HEK293T (cell line): Measurements from ENCODE around the gene LIX1L.
"Not testable (repeated sequence)": the region's sequence is repeated elsewhere in the genome, so short reads cannot be mapped to it uniquely, and the experiment has no call there.

Experiments used
- CTCF ChIA-PET: fragments of 350-600 bp; formaldehyde crosslinking; extraction: SDS; loops from one replicate; lab custom pipeline; 2021; ENCODE audit warnings: antibody characterized with exemption, inconsistent platforms; lab: Yijun Ruan, JAX
- POLR2A ChIA-PET: fragments of 350-600 bp; formaldehyde crosslinking; extraction: SDS; loops from one replicate; lab custom pipeline; 2020; ENCODE audit warnings: antibody characterized with exemption, inconsistent platforms; lab: Yijun Ruan, JAX
- DNase-seq: peaks from one replicate; pipeline ENCODE4 v3.0.0; 2012; ENCODE audit warnings: mixed read lengths; ENCODE audit errors: extremely low spot score
- ARNT ChIP-seq: fragments of 450-650 bp; IDR thresholded peaks from 2 replicates; pipeline ENCODE4 v1.6.1; 2017; ENCODE audit warnings: mild to moderate bottlenecking
- BHLHE40 ChIP-seq: fragments of 450-650 bp; IDR thresholded peaks from 2 replicates; pipeline ENCODE4 v1.6.1; 2016; ENCODE audit warnings: mild to moderate bottlenecking, moderate library complexity, borderline replicate concordance
- CTBP1 ChIP-seq: fragments of 450-650 bp; IDR thresholded peaks from 2 replicates; pipeline ENCODE4 v1.6.1; 2016; ENCODE audit warnings: borderline replicate concordance
- ELF4 ChIP-seq: fragments of 450-650 bp; IDR thresholded peaks from 2 replicates; pipeline ENCODE4 v1.6.1; 2017; ENCODE audit warnings: antibody characterized with exemption
- FOXA1 ChIP-seq: fragments of 450-650 bp; IDR thresholded peaks from 2 replicates; pipeline ENCODE4 v1.6.1; 2016; ENCODE audit warnings: mild to moderate bottlenecking
- FOXK2 ChIP-seq: fragments of 450-650 bp; IDR thresholded peaks from 2 replicates; pipeline ENCODE4 v1.6.1; 2016; ENCODE audit warnings: mild to moderate bottlenecking
- FOXM1 ChIP-seq: fragments of 450-650 bp; IDR thresholded peaks from 2 replicates; pipeline ENCODE4 v1.6.1; 2017; ENCODE audit warnings: mild to moderate bottlenecking, borderline replicate concordance
- HDGF ChIP-seq: fragments of 450-650 bp; IDR thresholded peaks from 2 replicates; pipeline ENCODE4 v1.6.1; 2017; ENCODE audit warnings: antibody characterized with exemption, borderline replicate concordance
- L3MBTL2 ChIP-seq: fragments of 450-650 bp; conservative IDR thresholded peaks from 2 replicates; pipeline ENCODE4 v1.6.1; 2016; ENCODE audit warnings: mild to moderate bottlenecking
- LEF1 ChIP-seq: fragments of 450-650 bp; IDR thresholded peaks from 2 replicates; pipeline ENCODE4 v1.6.1; 2017; ENCODE audit warnings: mild to moderate bottlenecking, borderline replicate concordance
- NFRKB ChIP-seq: fragments of 450-650 bp; IDR thresholded peaks from 2 replicates; pipeline ENCODE4 v1.6.1; 2016; ENCODE audit warnings: mild to moderate bottlenecking, moderate library complexity
- PKNOX1 ChIP-seq: fragments of 450-650 bp; IDR thresholded peaks from 2 replicates; pipeline ENCODE4 v1.6.1; 2016
- SP1 ChIP-seq: fragments of 450-650 bp; IDR thresholded peaks from 2 replicates; pipeline ENCODE4 v1.6.1; 2017
- SUZ12 ChIP-seq: fragments of 450-650 bp; IDR thresholded peaks from 2 replicates; pipeline ENCODE4 v1.6.1; 2016; ENCODE audit warnings: mild to moderate bottlenecking
- TARDBP ChIP-seq: fragments of 450-650 bp; IDR thresholded peaks from 2 replicates; pipeline ENCODE4 v1.6.1; 2016
- ZNF384 ChIP-seq: fragments of 450-650 bp; IDR thresholded peaks from 2 replicates; pipeline ENCODE4 v1.6.1; 2016

LIX1L gene

GRCh38 chr1:145922266-145922665 lies 35.6 kb downstream of the LIX1L start:
- CTCF ChIA-PET = no interaction called here
- POLR2A ChIA-PET = interaction anchor here (0.7 kb wide), 1 partner anchor 42 kb away, joined by 3 read pairs; the partner anchor contains the start of genes ANKRD34A and POLR3GL
- no peak for TF ChIP-seq LEF1
- no peak for TF ChIP-seq NFRKB
- no peak for TF ChIP-seq SP1
- TF ChIP-seq SUZ12 = no peak
- TF ChIP-seq HDGF = no peak
- TF ChIP-seq ARNT = no peak
- TF ChIP-seq ELF4 = no peak
- no peak for TF ChIP-seq ZNF384
- no peak for TF ChIP-seq FOXM1
- no peak for TF ChIP-seq PKNOX1
- no peak for TF ChIP-seq FOXA1
- TF ChIP-seq FOXK2 = no peak
- no peak for TF ChIP-seq TARDBP
- TF ChIP-seq BHLHE40 = no peak
- TF ChIP-seq L3MBTL2 = no peak
- DNase-seq = no peak

- CTCF ChIA-PET, POLR2A ChIA-PET, DNase-seq: not testable (repeated sequence)
Observed at GRCh38 chr1:145920297-145920696, 37.5 kb downstream of the LIX1L start.

DNA sequence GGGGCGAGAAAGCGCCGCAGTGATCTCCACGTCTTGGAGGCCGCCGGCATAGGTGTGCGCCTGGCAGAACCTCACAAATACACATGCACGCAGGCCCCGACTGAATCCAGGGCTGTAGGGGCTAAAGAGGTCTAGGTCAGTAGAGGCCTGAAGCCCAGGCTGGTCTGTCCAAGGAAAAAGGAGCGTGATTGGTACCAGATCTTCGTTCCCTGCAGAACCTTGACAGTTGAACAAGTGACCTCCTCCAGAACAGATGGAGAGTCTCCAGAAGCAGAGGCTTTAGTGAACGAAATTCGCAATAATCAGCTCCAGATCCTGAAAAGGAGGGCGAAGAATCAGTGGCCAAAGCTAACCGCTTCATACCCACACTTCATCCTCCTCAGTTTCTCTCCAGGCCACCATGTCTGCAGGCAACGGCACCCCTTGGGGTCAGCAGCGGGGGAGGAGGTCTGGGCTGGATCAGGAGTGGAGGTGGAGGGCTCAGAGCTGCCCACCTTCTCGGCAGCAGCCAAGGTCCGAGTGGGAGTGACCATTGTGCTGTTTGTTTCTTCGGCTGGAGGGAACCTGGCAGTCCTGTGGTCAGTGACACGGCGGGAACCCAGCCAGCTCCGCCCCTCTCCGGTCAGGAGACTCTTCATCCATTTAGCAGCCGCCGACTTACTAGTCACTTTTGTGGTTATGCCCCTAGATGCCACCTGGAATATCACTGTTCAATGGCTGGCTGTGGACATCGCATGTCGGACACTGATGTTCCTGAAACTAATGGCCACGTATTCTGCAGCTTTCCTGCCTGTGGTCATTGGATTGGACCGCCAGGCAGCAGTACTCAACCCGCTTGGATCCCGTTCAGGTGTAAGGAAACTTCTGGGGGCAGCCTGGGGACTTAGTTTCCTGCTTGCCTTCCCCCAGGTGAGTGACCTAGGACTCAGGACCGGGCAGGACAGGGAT lies 38.6 kb downstream of the LIX1L start:
- CTCF ChIA-PET = interaction anchor here (0.6 to 1.0 kb wide), 3 partner anchors 10 to 74 kb away, joined by 3 to 4 read pairs (median 3); partner anchors contain the start of genes ITGA10 and NUDT17
- DNase-seq = no peak
- POLR2A ChIA-PET = interaction anchor here (0.6 to 4.0 kb wide), 10 partner anchors 9 to 118 kb away, joined by 3 to 42 read pairs (median 8); partner anchors contain the start of genes ANKRD34A, ITGA10, LIX1L and PIAS3

DNA sequence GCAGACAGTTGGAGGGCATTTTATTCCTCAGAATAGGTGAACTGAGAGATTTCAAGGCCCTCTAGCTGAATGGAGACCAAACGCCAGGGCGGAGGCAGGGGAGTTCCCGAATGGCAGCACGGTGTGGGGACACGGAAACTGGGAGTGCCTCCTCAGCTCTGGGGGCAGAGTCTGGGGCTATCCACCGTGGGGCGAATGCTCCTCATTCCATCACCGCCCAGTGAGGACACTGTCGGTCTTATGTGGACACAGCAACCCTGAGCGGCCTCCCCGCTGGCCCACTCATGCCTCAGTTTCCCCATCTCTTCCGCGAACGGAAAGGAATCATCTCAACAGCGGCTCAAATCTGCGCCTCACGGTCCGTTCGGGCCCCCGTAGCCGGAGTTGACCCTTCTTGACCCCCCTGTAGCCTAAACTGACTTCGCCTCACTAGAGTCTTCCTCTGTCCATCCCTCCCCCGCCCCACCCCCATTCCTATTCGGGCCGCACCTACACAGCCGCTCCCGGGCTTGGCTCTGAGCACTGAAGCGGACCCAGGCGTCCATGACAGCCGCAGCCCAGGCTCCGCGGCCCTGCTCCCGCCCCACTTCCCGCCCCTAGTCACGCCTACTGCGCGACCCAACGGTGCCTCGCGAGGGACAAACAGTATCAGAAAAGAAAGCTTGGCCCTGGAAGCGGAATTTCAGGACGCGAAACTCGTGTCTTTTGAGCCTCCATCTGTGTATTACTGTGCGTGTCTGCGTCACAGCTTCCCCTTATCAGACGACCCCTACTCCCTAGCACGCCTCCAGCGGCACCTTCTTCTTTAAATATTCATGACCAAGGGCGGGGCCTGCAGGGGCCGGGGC lies 39.4 kb downstream of the LIX1L start, which contains the start of gene PEX11B:
Gene PEX11B, minus strand, starts transcription at position 574 of the 848 bp plus-strand sequence. Its CDS starts 29 bp downstream, at position 545.
- ChIA-PET CTCF (interaction anchor here (0.9 to 1.0 kb wide), 2 partner anchors 9 to 15 kb away, joined by 3 to 4 read pairs; partner anchors contain the start of gene ITGA10), POLR2A (interaction anchor here (0.6 to 4.0 kb wide), 11 partner anchors 10 to 119 kb away, joined by 3 to 42 read pairs (median 8); partner anchors contain the start of genes ANKRD34A, ITGA10, LIX1L and NUDT17)
- TF ChIP-seq HDGF (no peak), CTBP1 (no peak), SP1 (peak; percentile 43; the same call in 1 of the 2 replicates), L3MBTL2 (peak; percentile 19; the same call in 1 of the 2 replicates), ELF4 (no peak), ARNT (peak; percentile 20; the same call in 1 of the 2 replicates), LEF1 (no peak)
- peak; percentile 89 for DNase-seq

More for the DNA sequence above, 38.6 kb downstream of the LIX1L start:
- no peak for TF ChIP-seq BHLHE40
- no peak for TF ChIP-seq ARNT
- no peak for TF ChIP-seq ELF4
- TF ChIP-seq FOXA1 = no peak
- no peak for TF ChIP-seq CTBP1
- no peak for TF ChIP-seq LEF1
- no peak for TF ChIP-seq L3MBTL2

- ChIA-PET CTCF (interaction anchor here (1.7 kb wide), 1 partner anchor 26 kb away, joined by 4 read pairs; no protein-coding TSS in a partner anchor), POLR2A (interaction anchor here (1.1 to 4.0 kb wide), 3 partner anchors 11 to 72 kb away, joined by 3 to 42 read pairs (median 19); partner anchors contain the start of genes ANKRD34A, NUDT17, POLR3GL and RBM8A)
- no peak for DNase-seq
- TF ChIP-seq NFRKB = no peak
- TF ChIP-seq FOXM1 = no peak
- TF ChIP-seq SUZ12 = no peak
- TF ChIP-seq HDGF = no peak
- no peak for TF ChIP-seq LEF1
Observed at GRCh38 chr1:145917595-145917994, 40.2 kb downstream of the LIX1L start.

GRCh38 chr1:145916745-145917144 lies 41.1 kb downstream of the LIX1L start:
- ChIA-PET CTCF (interaction anchor here (1.7 kb wide), 1 partner anchor 25 kb away, joined by 4 read pairs; no protein-coding TSS in a partner anchor), POLR2A (interaction anchor here (1.0 to 4.0 kb wide), 2 partner anchors 12 to 25 kb away, joined by 3 to 42 read pairs; partner anchors contain the start of gene RBM8A)
- TF ChIP-seq BHLHE40 (no peak), L3MBTL2 (no peak), NFRKB (no peak), PKNOX1 (no peak), FOXA1 (no peak), LEF1 (no peak), ZNF384 (no peak), CTBP1 (no peak), SP1 (no peak)
- DNase-seq = no peak
